ENCODE measurements around the gene PPP6R2. TPM values are rescaled to one million over a fixed set of nuclear protein-coding genes. Genes with fewer than 3 reads are reported as not detected.

The PPP6R2 gene
- total and polyA plus RNA-seq, 2 donors (not counting 1 experiment from before 2014, with no cell fraction given), result 19.7 to 44.4 TPM

GRCh38 chr22:50455201-50455600, 112.1 kb downstream of the PPP6R2 start:
- no peak overlapping the region for H3K4me2 ChIP-seq (ENCODE audit: extremely low read depth, insufficient read depth, low read length)
- peaks cover 20% of the 10 kb centered on the region for H3K36me3 ChIP-seq (ENCODE audit: control insufficient read depth, insufficient read depth, low read length)
- TF ChIP-seq CTCF (conservative IDR thresholded peaks at IDR 0.05 in 1 of 2, IDR thresholded peaks at IDR 0.05 in 1 of 2; ENCODE audit: low read depth in 1 of 2, low read length in 2 of 2), result no peak
- TF ChIP-seq EZH2 (IDR thresholded peaks at IDR 0.05; ENCODE audit: low read length, missing control alignments), result no peak
- no peak overlapping the region for H3K9ac ChIP-seq (ENCODE audit: insufficient read depth, low read length)
- no peak overlapping the region for H2AFZ ChIP-seq (ENCODE audit: low read length)
- H3K4me3 ChIP-seq (replicated peaks in 1 of 4; ENCODE audit: control extremely low read depth in 1 of 4, insufficient read depth in 1 of 4, low read depth in 3 of 4, low read length in 4 of 4), result no peak overlapping the region
- DNase-seq (ENCODE audit: low read depth in 2 of 2), result no peak
- H3K27ac ChIP-seq (ENCODE audit: insufficient read depth, low read length), result no peak overlapping the region
- H3K4me1 ChIP-seq (ENCODE audit: control insufficient read depth, extremely low read depth, insufficient read depth, low read length), result no peaks in the 10 kb centered on the region
- no peaks in the 10 kb centered on the region for H4K20me1 ChIP-seq (ENCODE audit: control insufficient read depth, extremely low read depth, insufficient read depth, low read length)
- H3K79me2 ChIP-seq (ENCODE audit: control insufficient read depth, insufficient read depth, low read length), result no peaks in the 10 kb centered on the region
- no peaks in the 10 kb centered on the region for H3K9me3 ChIP-seq (ENCODE audit: control insufficient read depth, insufficient read depth, low read depth, low read length)
- H3K27me3 ChIP-seq (ENCODE audit: control insufficient read depth, insufficient read depth, low read length), result no peaks in the 10 kb centered on the region

- Histone ChIP-seq H3K4me3 (replicated peaks in 1 of 4; ENCODE audit: control extremely low read depth in 1 of 4, insufficient read depth in 1 of 4, low read depth in 3 of 4, low read length in 4 of 4) (no peak overlapping the region), H3K27me3 (ENCODE audit: control insufficient read depth, insufficient read depth, low read length) (no peaks in the 10 kb centered on the region), H3K36me3 (ENCODE audit: control insufficient read depth, insufficient read depth, low read length) (peaks cover 22% of the 10 kb centered on the region), H3K4me1 (ENCODE audit: control insufficient read depth, extremely low read depth, insufficient read depth, low read length) (no peaks in the 10 kb centered on the region), H4K20me1 (ENCODE audit: control insufficient read depth, extremely low read depth, insufficient read depth, low read length) (no peaks in the 10 kb centered on the region), H3K9me3 (ENCODE audit: control insufficient read depth, insufficient read depth, low read depth, low read length) (no peaks in the 10 kb centered on the region), H3K4me2 (ENCODE audit: extremely low read depth, insufficient read depth, low read length) (no peak overlapping the region), H3K27ac (ENCODE audit: insufficient read depth, low read length) (no peak overlapping the region), H2AFZ (ENCODE audit: low read length) (no peak overlapping the region), H3K79me2 (ENCODE audit: control insufficient read depth, insufficient read depth, low read length) (no peaks in the 10 kb centered on the region), H3K9ac (ENCODE audit: insufficient read depth, low read length) (no peak overlapping the region)
- no peak for DNase-seq (ENCODE audit: low read depth in 2 of 2)
- TF ChIP-seq CTCF (conservative IDR thresholded peaks at IDR 0.05 in 1 of 2, IDR thresholded peaks at IDR 0.05 in 1 of 2; ENCODE audit: low read depth in 1 of 2, low read length in 2 of 2), result no peak
- TF ChIP-seq EZH2 (IDR thresholded peaks at IDR 0.05; ENCODE audit: low read length, missing control alignments), result no peak
Measured at GRCh38 chr22:50456026-50456425, 112.9 kb downstream of the PPP6R2 start.

- Histone ChIP-seq H3K4me3 (replicated peaks in 1 of 4; ENCODE audit: control extremely low read depth in 1 of 4, insufficient read depth in 1 of 4, low read depth in 3 of 4, low read length in 4 of 4) (no peak overlapping the region), H3K27ac (ENCODE audit: insufficient read depth, low read length) (no peak overlapping the region), H3K9me3 (ENCODE audit: control insufficient read depth, insufficient read depth, low read depth, low read length) (no peaks in the 10 kb centered on the region), H3K27me3 (ENCODE audit: control insufficient read depth, insufficient read depth, low read length) (no peaks in the 10 kb centered on the region), H3K9ac (ENCODE audit: insufficient read depth, low read length) (no peak overlapping the region), H3K4me2 (ENCODE audit: extremely low read depth, insufficient read depth, low read length) (no peak overlapping the region), H3K79me2 (ENCODE audit: control insufficient read depth, insufficient read depth, low read length) (no peaks in the 10 kb centered on the region), H3K4me1 (ENCODE audit: control insufficient read depth, extremely low read depth, insufficient read depth, low read length) (no peaks in the 10 kb centered on the region), H3K36me3 (ENCODE audit: control insufficient read depth, insufficient read depth, low read length) (peaks cover 22% of the 10 kb centered on the region), H2AFZ (ENCODE audit: low read length) (no peak overlapping the region), H4K20me1 (ENCODE audit: control insufficient read depth, extremely low read depth, insufficient read depth, low read length) (no peaks in the 10 kb centered on the region)
- no peak for DNase-seq (ENCODE audit: low read depth in 2 of 2)
- TF ChIP-seq CTCF (conservative IDR thresholded peaks at IDR 0.05 in 1 of 2, IDR thresholded peaks at IDR 0.05 in 1 of 2; ENCODE audit: low read depth in 1 of 2, low read length in 2 of 2), result peak in 1 of 2 donors; percentile 9
- no peak for TF ChIP-seq EZH2 (IDR thresholded peaks at IDR 0.05; ENCODE audit: low read length, missing control alignments)
Measured at GRCh38 chr22:50456466-50457234, 113.5 kb downstream of the PPP6R2 start.
